Activated naive CD8-positive, alpha-beta T cell (primary cell): ENCODE data around the gene AMIGO2.
"Not testable (repeated sequence)": the region's sequence is repeated elsewhere in the genome, so short reads cannot be mapped to it uniquely, and the experiment has no call there.

Experiments used
- H3K27ac Mint-ChIP-seq: one replicate; pipeline ENCODE4 v1.8.0; 2021; ENCODE audit warnings: mixed read lengths
- H3K27me3 Mint-ChIP-seq: one replicate; pipeline ENCODE4 v1.8.0; 2021; ENCODE audit warnings: mixed read lengths
- H3K36me3 Mint-ChIP-seq: one replicate; pipeline ENCODE4 v1.8.0; 2021; ENCODE audit warnings: mixed read lengths
- H3K4me1 Mint-ChIP-seq: one replicate; pipeline ENCODE4 v1.8.0; 2021; ENCODE audit warnings: low read depth, mixed read lengths
- H3K4me3 Mint-ChIP-seq: one replicate; pipeline ENCODE4 v1.8.0; 2021; ENCODE audit warnings: mild to moderate bottlenecking, mixed read lengths
- H3K9me3 Mint-ChIP-seq: one replicate; pipeline ENCODE4 v1.8.0; 2021; ENCODE audit warnings: low read depth, mixed read lengths

The AMIGO2 gene

GRCh38 chr12:47071241-47071852 lies 8.4 kb downstream of the AMIGO2 start:
- peaks cover 18% of the 10 kb centered on the region for H3K4me1 Mint-ChIP-seq
- H3K4me3 Mint-ChIP-seq = no peak overlapping the region
- no peak overlapping the region for H3K27ac Mint-ChIP-seq
- no peaks in the 10 kb centered on the region for H3K27me3 Mint-ChIP-seq
- peaks cover 6% of the 10 kb centered on the region for H3K36me3 Mint-ChIP-seq
- H3K9me3 Mint-ChIP-seq = no peaks in the 10 kb centered on the region

GRCh38 chr12:47070310-47070709 lies 9.4 kb downstream of the AMIGO2 start:
- Mint-ChIP-seq H3K27me3 (no peaks in the 10 kb centered on the region), H3K27ac (no peak overlapping the region), H3K36me3 (no peaks in the 10 kb centered on the region), H3K4me1 (peaks cover 8% of the 10 kb centered on the region), H3K4me3 (no peak overlapping the region), H3K9me3 (no peaks in the 10 kb centered on the region)

- Mint-ChIP-seq H3K9me3 (no peaks in the 10 kb centered on the region), H3K36me3 (no peaks in the 10 kb centered on the region), H3K4me3 (no peak overlapping the region), H3K27ac (no peak overlapping the region), H3K4me1 (peaks cover 8% of the 10 kb centered on the region), H3K27me3 (no peaks in the 10 kb centered on the region)
Observed at GRCh38 chr12:47068539-47068938, 11.2 kb downstream of the AMIGO2 start.

- Mint-ChIP-seq H3K36me3 (no peaks in the 10 kb centered on the region), H3K4me3 (no peak overlapping the region), H3K9me3 (no peaks in the 10 kb centered on the region), H3K4me1 (peaks cover 5% of the 10 kb centered on the region), H3K27me3 (no peaks in the 10 kb centered on the region), H3K27ac (no peak overlapping the region)
Observed at GRCh38 chr12:47067771-47068431, 11.9 kb downstream of the AMIGO2 start.

- Mint-ChIP-seq H3K4me1 (peaks cover 5% of the 10 kb centered on the region), H3K9me3 (no peaks in the 10 kb centered on the region), H3K36me3 (no peaks in the 10 kb centered on the region), H3K27ac (no peak overlapping the region), H3K27me3 (no peaks in the 10 kb centered on the region), H3K4me3 (no peak overlapping the region)
Observed at GRCh38 chr12:47067176-47067575, 12.6 kb downstream of the AMIGO2 start.

GRCh38 chr12:47066278-47067025 lies 13.3 kb downstream of the AMIGO2 start:
- Mint-ChIP-seq H3K36me3 (no peaks in the 10 kb centered on the region), H3K4me1 (peaks cover 5% of the 10 kb centered on the region), H3K27ac (peak overlapping the region; percentile 2), H3K9me3 (no peaks in the 10 kb centered on the region), H3K27me3 (no peaks in the 10 kb centered on the region), H3K4me3 (no peak overlapping the region)

- Mint-ChIP-seq H3K36me3 (no peaks in the 10 kb centered on the region), H3K4me1 (peaks cover 5% of the 10 kb centered on the region), H3K27ac (no peak overlapping the region), H3K27me3 (no peaks in the 10 kb centered on the region), H3K4me3 (no peak overlapping the region), H3K9me3 (no peaks in the 10 kb centered on the region)
Observed at GRCh38 chr12:47065546-47065945, 14.2 kb downstream of the AMIGO2 start.

- not testable (repeated sequence) for H3K4me1 Mint-ChIP-seq, H3K27ac Mint-ChIP-seq, H3K27me3 Mint-ChIP-seq, H3K36me3 Mint-ChIP-seq, H3K9me3 Mint-ChIP-seq, H3K4me3 Mint-ChIP-seq
Observed at GRCh38 chr12:47058640-47059039, 21.1 kb downstream of the AMIGO2 start.

- not testable (repeated sequence) for H3K4me3 Mint-ChIP-seq, H3K27me3 Mint-ChIP-seq, H3K4me1 Mint-ChIP-seq, H3K27ac Mint-ChIP-seq, H3K36me3 Mint-ChIP-seq
- H3K9me3 Mint-ChIP-seq = peaks cover 12% of the 10 kb centered on the region
Observed at GRCh38 chr12:47056944-47057343, 22.8 kb downstream of the AMIGO2 start.

- H3K4me1 Mint-ChIP-seq, H3K27ac Mint-ChIP-seq, H3K4me3 Mint-ChIP-seq: not testable (repeated sequence)
Observed at GRCh38 chr12:47055856-47056255, 23.9 kb downstream of the AMIGO2 start.

GRCh38 chr12:47054659-47055058 lies 25.1 kb downstream of the AMIGO2 start:
- Mint-ChIP-seq H3K4me1 (no peaks in the 10 kb centered on the region), H3K36me3 (peaks cover 7% of the 10 kb centered on the region), H3K27ac (no peak overlapping the region), H3K9me3 (peaks cover 19% of the 10 kb centered on the region), H3K4me3 (no peak overlapping the region), H3K27me3 (no peaks in the 10 kb centered on the region)

More at GRCh38 chr12:47055856-47056255, 23.9 kb downstream of the AMIGO2 start:
- not testable (repeated sequence) for H3K36me3 Mint-ChIP-seq, H3K27me3 Mint-ChIP-seq
- peaks cover 19% of the 10 kb centered on the region for H3K9me3 Mint-ChIP-seq

GRCh38 chr12:47053961-47054360 lies 25.8 kb downstream of the AMIGO2 start:
- no peak overlapping the region for H3K4me3 Mint-ChIP-seq
- no peak overlapping the region for H3K27ac Mint-ChIP-seq
- no peaks in the 10 kb centered on the region for H3K27me3 Mint-ChIP-seq
- H3K9me3 Mint-ChIP-seq = peaks cover 19% of the 10 kb centered on the region
- H3K36me3 Mint-ChIP-seq = peaks cover 7% of the 10 kb centered on the region
- no peaks in the 10 kb centered on the region for H3K4me1 Mint-ChIP-seq

- Mint-ChIP-seq H3K27ac (no peak overlapping the region), H3K4me3 (no peak overlapping the region), H3K27me3 (no peaks in the 10 kb centered on the region), H3K36me3 (peaks cover 10% of the 10 kb centered on the region), H3K9me3 (peaks cover 24% of the 10 kb centered on the region), H3K4me1 (no peaks in the 10 kb centered on the region)
Observed at GRCh38 chr12:47052274-47052673, 27.5 kb downstream of the AMIGO2 start.

GRCh38 chr12:47051291-47051690 lies 28.5 kb downstream of the AMIGO2 start:
- H3K36me3 Mint-ChIP-seq, H3K27ac Mint-ChIP-seq, H3K4me3 Mint-ChIP-seq, H3K27me3 Mint-ChIP-seq, H3K4me1 Mint-ChIP-seq: not testable (repeated sequence)
- H3K9me3 Mint-ChIP-seq = peaks cover 21% of the 10 kb centered on the region

- peaks cover 20% of the 10 kb centered on the region for H3K9me3 Mint-ChIP-seq
- peaks cover 6% of the 10 kb centered on the region for H3K36me3 Mint-ChIP-seq
- no peak overlapping the region for H3K4me3 Mint-ChIP-seq
- no peak overlapping the region for H3K27ac Mint-ChIP-seq
- H3K27me3 Mint-ChIP-seq = no peaks in the 10 kb centered on the region
- H3K4me1 Mint-ChIP-seq = no peaks in the 10 kb centered on the region
Observed at GRCh38 chr12:47048541-47048940, 31.2 kb downstream of the AMIGO2 start.
